ENCODE results near the gene ACSM2B.
"Not testable (repeated sequence)": the region's sequence is repeated elsewhere in the genome, so short reads cannot be mapped to it uniquely, and the experiment has no call there.

Gene ACSM2B

GRCh38 chr16:20568404-20568803 lies 7.8 kb downstream of the ACSM2B start:
- TF ChIP-seq CTCF (IDR thresholded peaks at IDR 0.05; ENCODE audit: low read depth, low read length) = no peak
- H3K4me3 ChIP-seq (ENCODE audit: low read depth, low read length) = no peak overlapping the region

- no peak for TF ChIP-seq CTCF (IDR thresholded peaks at IDR 0.05; ENCODE audit: low read depth, low read length)
- no peak overlapping the region for H3K4me3 ChIP-seq (ENCODE audit: low read depth, low read length)
Measured at GRCh38 chr16:20566864-20567263, 9.3 kb downstream of the ACSM2B start.

- H3K4me3 ChIP-seq (ENCODE audit: low read depth, low read length) = not testable (repeated sequence)
Measured at GRCh38 chr16:20565334-20565733, 10.8 kb downstream of the ACSM2B start.

- not testable (repeated sequence) for H3K4me3 ChIP-seq (ENCODE audit: low read depth, low read length)
Measured at GRCh38 chr16:20564218-20564617, 11.9 kb downstream of the ACSM2B start.

- not testable (repeated sequence) for H3K4me3 ChIP-seq (ENCODE audit: low read depth, low read length)
Measured at GRCh38 chr16:20555628-20556027, 20.5 kb downstream of the ACSM2B start.

- not testable (repeated sequence) for H3K4me3 ChIP-seq (ENCODE audit: low read depth, low read length)
Measured at GRCh38 chr16:20554689-20555088, 21.5 kb downstream of the ACSM2B start.

- H3K4me3 ChIP-seq (ENCODE audit: low read depth, low read length) = not testable (repeated sequence)
Measured at GRCh38 chr16:20553493-20553892, 22.7 kb downstream of the ACSM2B start.

GRCh38 chr16:20546951-20547350 lies 29.2 kb downstream of the ACSM2B start:
- H3K4me3 ChIP-seq (ENCODE audit: low read depth, low read length) = not testable (repeated sequence)

GRCh38 chr16:20546278-20546853 lies 29.8 kb downstream of the ACSM2B start:
- H3K4me3 ChIP-seq (ENCODE audit: low read depth, low read length) = not testable (repeated sequence)

GRCh38 chr16:20540603-20541316 lies 35.4 kb downstream of the ACSM2B start:
- not testable (repeated sequence) for H3K4me3 ChIP-seq (ENCODE audit: low read depth, low read length)

GRCh38 chr16:20538687-20539086 lies 37.5 kb downstream of the ACSM2B start:
- no peak for TF ChIP-seq CTCF (IDR thresholded peaks at IDR 0.05; ENCODE audit: low read depth, low read length)
- no peak overlapping the region for H3K4me3 ChIP-seq (ENCODE audit: low read depth, low read length)

- no peak for TF ChIP-seq CTCF (IDR thresholded peaks at IDR 0.05; ENCODE audit: low read depth, low read length)
- no peak overlapping the region for H3K4me3 ChIP-seq (ENCODE audit: low read depth, low read length)
Measured at GRCh38 chr16:20538181-20538580, 38.0 kb downstream of the ACSM2B start.

- H3K4me3 ChIP-seq (ENCODE audit: low read depth, low read length) = not testable (repeated sequence)
Measured at GRCh38 chr16:20536669-20537068, 39.5 kb downstream of the ACSM2B start.

- H3K4me3 ChIP-seq (ENCODE audit: low read depth, low read length) = not testable (repeated sequence)
Measured at GRCh38 chr16:20532284-20532792, 43.8 kb downstream of the ACSM2B start.

- not testable (repeated sequence) for H3K4me3 ChIP-seq (ENCODE audit: low read depth, low read length)
Measured at GRCh38 chr16:20531795-20532194, 44.4 kb downstream of the ACSM2B start.
